GM19372 (cell line): ENCODE measurements around the gene GALNT15.

Experiments
- ATAC-seq: cut with Tn5 transposase; IDR thresholded peaks from one replicate; pipeline ENCODE4 v1.9.1; 2021; ENCODE audit warnings: mild to moderate bottlenecking, low read depth, moderate library complexity; ENCODE audit not compliant: unreplicated experiment

The GALNT15 gene

GRCh38 chr3:16216373-16216935 lies 42.0 kb downstream of the GALNT15 start:
- no peak for ATAC-seq

- no peak for ATAC-seq
These were observed 45.3 kb downstream of the GALNT15 start for GRCh38 chr3:16219777-16220176.

- no peak for ATAC-seq
These were observed 47.5 kb downstream of the GALNT15 start for GRCh38 chr3:16221990-16222389.

GRCh38 chr3:16222547-16222946 lies 48.1 kb downstream of the GALNT15 start:
- ATAC-seq, result no peak

- ATAC-seq, result no peak
These were observed 49.8 kb downstream of the GALNT15 start for GRCh38 chr3:16224325-16224724.

- ATAC-seq, result no peak
These were observed 53.1 kb downstream of the GALNT15 start for GRCh38 chr3:16227566-16227965.

- ATAC-seq, result no peak
These were observed 55.2 kb downstream of the GALNT15 start for GRCh38 chr3:16229681-16230080.

- ATAC-seq, result no peak
These were observed 57.5 kb downstream of the GALNT15 start for GRCh38 chr3:16231983-16232382.

- ATAC-seq, result no peak
These were observed 59.3 kb downstream of the GALNT15 start for GRCh38 chr3:16233806-16234205.

- ATAC-seq, result no peak
These were observed 59.8 kb downstream of the GALNT15 start for GRCh38 chr3:16234281-16234680.

- no peak for ATAC-seq
These were observed 61.7 kb downstream of the GALNT15 start for GRCh38 chr3:16236030-16236639.

GRCh38 chr3:16236856-16237393 lies 62.4 kb downstream of the GALNT15 start:
- no peak for ATAC-seq

- no peak for ATAC-seq
These were observed 64.7 kb downstream of the GALNT15 start for GRCh38 chr3:16239086-16239770.

GRCh38 chr3:16239780-16240179 lies 65.3 kb downstream of the GALNT15 start:
- ATAC-seq, result no peak

GRCh38 chr3:16240229-16241023 lies 65.9 kb downstream of the GALNT15 start:
- no peak for ATAC-seq

GRCh38 chr3:16241225-16241624 lies 66.7 kb downstream of the GALNT15 start:
- no peak for ATAC-seq

- ATAC-seq, result no peak
These were observed 67.7 kb downstream of the GALNT15 start for GRCh38 chr3:16242177-16242576.

GRCh38 chr3:16243706-16244490 lies 69.4 kb downstream of the GALNT15 start:
- no peak for ATAC-seq

GRCh38 chr3:16245609-16246008 lies 71.1 kb downstream of the GALNT15 start:
- ATAC-seq, result no peak
